ENCODE results near the gene KIF14. TPM values are rescaled to one million over a fixed set of nuclear protein-coding genes. Genes with fewer than 3 reads are reported as not detected.

Gene KIF14
- total and polyA plus RNA-seq, 2 of the 8 experiments (the other 6 are each of a cell fraction or from before 2014, with no cell fraction given) = 2.6 to 23.3 TPM

DNA sequence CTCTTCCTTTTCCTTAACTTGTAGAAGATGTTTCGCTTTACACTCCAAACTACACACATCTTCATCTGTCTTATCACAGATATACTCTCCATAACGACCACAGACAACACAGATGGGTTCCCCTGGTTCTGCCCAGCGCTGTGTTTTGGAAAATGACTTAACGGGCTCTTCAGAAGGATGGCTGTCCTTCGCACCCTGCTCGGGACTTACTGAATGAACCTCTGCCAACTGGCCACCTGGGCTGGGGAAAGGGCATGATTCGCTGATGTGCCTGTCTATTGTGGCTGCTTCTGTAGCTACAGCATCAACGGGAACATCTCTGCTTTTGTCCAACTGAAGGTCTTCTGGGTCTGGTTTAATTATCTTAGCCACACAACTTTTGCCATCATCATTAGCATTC lies 45.8 kb upstream of the KIF14 start (continued):
- no peak for TF ChIP-seq POU5F1 (IDR thresholded peaks at IDR 0.05; ENCODE audit: low read depth, low read length)

Measured in H1 (cell line).